GM19043 (cell line): ENCODE measurements around the gene CDRT15.
"Not testable (repeated sequence)": the region's sequence is repeated elsewhere in the genome, so short reads cannot be mapped to it uniquely, and the experiment has no call there.

Experiments used
- ATAC-seq: cut with Tn5 transposase; IDR thresholded peaks from one replicate; pipeline ENCODE4 v1.9.1; 2021; ENCODE audit warnings: low read depth; ENCODE audit not compliant: unreplicated experiment

Gene CDRT15

GRCh38 chr17:14191469-14191868 is 45.2 kb downstream of the CDRT15 start:
- not testable (repeated sequence) for ATAC-seq

GRCh38 chr17:14190774-14191173 is 45.9 kb downstream of the CDRT15 start:
- ATAC-seq = not testable (repeated sequence)

GRCh38 chr17:14186443-14186842 is 50.2 kb downstream of the CDRT15 start:
- ATAC-seq = not testable (repeated sequence)
